H7 (cell line): ENCODE data around the gene MEGF10. TPM values are rescaled to one million over a fixed set of nuclear protein-coding genes. Genes with fewer than 3 reads are reported as not detected.

Experiments used
- DNase-seq: peaks from one replicate; pipeline ENCODE4 v3.0.0; 2012
- H3K27me3 ChIP-seq: 2 replicates; pipeline ENCODE4 v1.6.0; 2011; ENCODE audit warnings: mild to moderate bottlenecking, low read length; ENCODE audit not compliant: control insufficient read depth, insufficient read depth
- H3K36me3 ChIP-seq: replicated peaks from 2 replicates; pipeline ENCODE4 v1.5.1; 2011; ENCODE audit warnings: low read length; ENCODE audit not compliant: control insufficient read depth, insufficient read depth
- H3K4me3 ChIP-seq: 2 replicates; pipeline ENCODE4 v1.5.1; 2011; ENCODE audit warnings: low read depth, mild to moderate bottlenecking, control low read depth, low read length, moderate library complexity; ENCODE audit not compliant: insufficient read depth
- total RNA-seq: library from RNA; depleted of rRNA; stranded (reverse); fragments of >200 nt; shearing (Covaris generic); gene quantifications from 2 replicates; pipeline ENCODE4 v1.2.3, GENCODE V29; 2014

MEGF10 gene
- total RNA-seq, 1 experiment from 2014 or later: 18.6 TPM

DNA sequence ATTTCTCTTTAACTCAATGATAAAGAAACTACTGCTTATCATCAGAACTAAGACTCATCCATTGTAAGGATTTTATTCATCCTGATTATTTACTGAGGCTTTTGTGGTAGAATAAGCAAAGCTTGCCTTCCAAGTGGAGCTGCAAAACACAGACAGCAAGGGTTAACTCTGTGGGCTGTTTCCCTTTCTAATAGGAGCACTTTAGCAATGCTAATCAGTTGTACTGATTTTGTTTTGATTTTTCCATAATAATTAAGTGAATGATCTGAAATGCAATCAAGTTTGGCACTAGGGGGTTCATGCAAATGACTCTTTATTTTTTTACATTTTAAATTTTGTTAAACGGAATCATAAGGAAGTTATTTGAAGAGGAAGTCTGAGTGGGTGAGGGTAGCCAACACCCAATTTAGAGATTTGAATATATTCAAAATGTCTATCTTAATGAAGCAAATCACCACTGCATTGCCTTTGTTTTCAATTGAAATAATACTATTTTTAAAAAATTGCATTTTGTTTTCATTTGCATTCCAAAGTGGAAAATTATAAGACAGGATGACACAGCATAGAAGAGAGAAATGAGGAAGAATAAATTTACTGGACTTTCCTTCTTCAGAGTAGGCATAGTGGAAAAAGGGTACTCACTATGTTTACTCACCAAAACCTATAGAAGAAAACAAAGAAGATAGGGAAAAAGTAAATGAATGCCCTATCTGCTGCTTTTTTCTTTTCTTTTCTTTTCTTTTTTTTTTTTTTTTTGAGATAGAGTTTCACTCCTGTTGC is 36.6 kb downstream of the MEGF10 start:
- DNase-seq: no peak
- Histone ChIP-seq H3K27me3 (no peaks in the 10 kb centered on the region), H3K36me3 (no peaks in the 10 kb centered on the region), H3K4me3 (no peak overlapping the region)

- DNase-seq: no peak
- Histone ChIP-seq H3K27me3 (no peaks in the 10 kb centered on the region), H3K4me3 (no peak overlapping the region), H3K36me3 (no peaks in the 10 kb centered on the region)
Measured at GRCh38 chr5:127330116-127330515, 39.5 kb downstream of the MEGF10 start.

GRCh38 chr5:127331890-127332649 is 41.5 kb downstream of the MEGF10 start:
- no peaks in the 10 kb centered on the region for H3K36me3 ChIP-seq
- no peak overlapping the region for H3K4me3 ChIP-seq
- DNase-seq: no peak
- H3K27me3 ChIP-seq: no peaks in the 10 kb centered on the region

DNA sequence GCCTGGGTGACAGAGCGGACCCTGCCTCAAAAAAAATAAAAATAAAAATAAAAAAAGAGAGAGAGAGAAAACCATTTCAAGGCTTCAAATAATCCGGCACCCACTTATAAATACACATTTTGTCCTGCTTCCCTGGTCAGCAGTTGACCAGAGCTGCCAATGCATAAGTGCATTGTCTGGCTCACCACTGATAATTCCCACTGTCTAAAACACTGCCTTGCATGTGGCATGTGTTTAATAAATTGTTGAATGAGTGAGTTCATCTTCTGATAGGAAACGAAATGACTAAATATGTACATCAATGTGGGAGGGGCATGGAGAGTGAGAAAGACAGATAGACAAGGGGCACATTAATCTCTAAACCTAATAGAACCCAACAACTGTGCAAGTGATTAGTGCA is 42.9 kb downstream of the MEGF10 start:
- Histone ChIP-seq H3K27me3 (no peaks in the 10 kb centered on the region), H3K36me3 (no peaks in the 10 kb centered on the region), H3K4me3 (no peak overlapping the region)
- no peak for DNase-seq

GRCh38 chr5:127335381-127335780 is 44.8 kb downstream of the MEGF10 start:
- H3K4me3 ChIP-seq: no peak overlapping the region

DNA sequence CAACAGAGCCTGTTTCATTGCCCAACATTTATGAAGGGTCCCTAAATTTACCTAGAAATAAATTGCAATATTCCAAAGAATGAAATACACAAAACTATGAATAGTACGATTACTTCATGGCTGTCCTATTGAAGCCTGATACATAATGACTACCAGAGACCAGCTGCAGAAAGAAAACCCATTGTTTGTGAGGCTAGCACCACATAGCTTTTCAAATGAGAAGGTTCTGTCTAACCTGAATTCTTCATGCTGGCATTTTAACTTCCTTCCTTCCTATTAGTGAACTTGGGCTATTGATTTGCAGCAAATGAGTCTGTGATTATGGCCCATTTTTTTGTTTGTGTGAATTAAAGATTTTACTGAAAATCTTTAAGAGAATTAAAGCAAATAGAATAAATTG is 47.3 kb downstream of the MEGF10 start:
- H3K36me3 ChIP-seq: no peaks in the 10 kb centered on the region
- no peak for DNase-seq
- H3K27me3 ChIP-seq: no peaks in the 10 kb centered on the region
- H3K4me3 ChIP-seq: no peak overlapping the region

More at GRCh38 chr5:127335381-127335780, 44.8 kb downstream of the MEGF10 start:
- no peak for DNase-seq
- Histone ChIP-seq H3K27me3 (no peaks in the 10 kb centered on the region), H3K36me3 (no peaks in the 10 kb centered on the region)

- no peak for DNase-seq
- Histone ChIP-seq H3K27me3 (no peaks in the 10 kb centered on the region), H3K4me3 (no peak overlapping the region), H3K36me3 (no peaks in the 10 kb centered on the region)
Measured at GRCh38 chr5:127338501-127338900, 47.9 kb downstream of the MEGF10 start.

- no peaks in the 10 kb centered on the region; the same call in 1 of the 2 replicates for H3K36me3 ChIP-seq
- H3K27me3 ChIP-seq: no peaks in the 10 kb centered on the region
- no peak overlapping the region for H3K4me3 ChIP-seq
- no peak for DNase-seq
Measured at GRCh38 chr5:127340606-127341005, 50.0 kb downstream of the MEGF10 start.

GRCh38 chr5:127342364-127342763 is 51.8 kb downstream of the MEGF10 start:
- H3K4me3 ChIP-seq: no peak overlapping the region
- H3K36me3 ChIP-seq: no peaks in the 10 kb centered on the region; the same call in 1 of the 2 replicates
- DNase-seq: no peak
- H3K27me3 ChIP-seq: no peaks in the 10 kb centered on the region

GRCh38 chr5:127343313-127343712 is 52.7 kb downstream of the MEGF10 start:
- H3K27me3 ChIP-seq: no peaks in the 10 kb centered on the region
- H3K4me3 ChIP-seq: no peak overlapping the region
- H3K36me3 ChIP-seq: no peaks in the 10 kb centered on the region; the same call in 1 of the 2 replicates
- no peak for DNase-seq

GRCh38 chr5:127343866-127344265 is 53.3 kb downstream of the MEGF10 start:
- Histone ChIP-seq H3K36me3 (no peaks in the 10 kb centered on the region; the same call in 1 of the 2 replicates), H3K27me3 (no peaks in the 10 kb centered on the region), H3K4me3 (no peak overlapping the region)
- no peak for DNase-seq

GRCh38 chr5:127344931-127345330 is 54.3 kb downstream of the MEGF10 start:
- Histone ChIP-seq H3K27me3 (no peaks in the 10 kb centered on the region), H3K4me3 (no peak overlapping the region), H3K36me3 (no peaks in the 10 kb centered on the region; the same call in 1 of the 2 replicates)
- no peak for DNase-seq

- no peaks in the 10 kb centered on the region; the same call in 1 of the 2 replicates for H3K36me3 ChIP-seq
- H3K4me3 ChIP-seq: no peak overlapping the region
- no peaks in the 10 kb centered on the region for H3K27me3 ChIP-seq
- no peak for DNase-seq
Measured at GRCh38 chr5:127351418-127351817, 60.8 kb downstream of the MEGF10 start.

GRCh38 chr5:127352068-127352467 is 61.5 kb downstream of the MEGF10 start:
- Histone ChIP-seq H3K27me3 (no peaks in the 10 kb centered on the region), H3K36me3 (no peaks in the 10 kb centered on the region; the same call in 1 of the 2 replicates), H3K4me3 (no peak overlapping the region)
- no peak for DNase-seq

GRCh38 chr5:127353327-127353726 is 62.7 kb downstream of the MEGF10 start:
- no peaks in the 10 kb centered on the region; the same call in 1 of the 2 replicates for H3K36me3 ChIP-seq
- no peak for DNase-seq
- no peaks in the 10 kb centered on the region for H3K27me3 ChIP-seq
- no peak overlapping the region for H3K4me3 ChIP-seq
